ENCODE results near the gene DEPDC1B.

Gene DEPDC1B

GRCh38 chr5:60551829-60552228 is 148.1 kb downstream of the DEPDC1B start:
- TF ChIP-seq GATA1 (IDR thresholded peaks at IDR 0.05; ENCODE audit: low read depth, low read length) (no peak), POLR2A (IDR thresholded peaks at IDR 0.05; ENCODE audit: low read length) (no peak)
- DNase-seq, result no peak

- DNase-seq, result no peak
- TF ChIP-seq GATA1 (IDR thresholded peaks at IDR 0.05; ENCODE audit: low read depth, low read length), result no peak
- no peak for TF ChIP-seq POLR2A (IDR thresholded peaks at IDR 0.05; ENCODE audit: low read length)
These were observed 148.7 kb downstream of the DEPDC1B start for GRCh38 chr5:60551250-60551649.

- TF ChIP-seq POLR2A (IDR thresholded peaks at IDR 0.05; ENCODE audit: low read length) (no peak), GATA1 (IDR thresholded peaks at IDR 0.05; ENCODE audit: low read depth, low read length) (no peak)
- DNase-seq, result no peak
These were observed 149.7 kb downstream of the DEPDC1B start for GRCh38 chr5:60550311-60550710.

- TF ChIP-seq POLR2A (IDR thresholded peaks at IDR 0.05; ENCODE audit: low read length) (no peak), GATA1 (IDR thresholded peaks at IDR 0.05; ENCODE audit: low read depth, low read length) (no peak)
- DNase-seq, result no peak
These were observed 150.1 kb downstream of the DEPDC1B start for GRCh38 chr5:60549841-60550240.

Measured in erythroblast (primary cell).